Sigmoid colon (tissue), 7 donors: ENCODE data around the gene NGF. TPM values are rescaled to one million over a fixed set of nuclear protein-coding genes. Genes with fewer than 3 reads are reported as not detected.

Source experiments
- DNase-seq: peaks from one replicate; pipeline ENCODE4 v3.0.0-alpha.2; 2019
- H3K27ac ChIP-seq, 4 donors: fragments of 200-600 bp; sonication (generic); one replicate each; pipeline ENCODE4 v1.5.1; 2016 to 2019; ENCODE audit warnings: mild to moderate bottlenecking in 1 of 4
- H3K27me3 ChIP-seq, 3 donors: fragments of 200-600 bp; sonication (generic); one replicate each; pipeline ENCODE4 v1.5.1; 2019; ENCODE audit warnings: mild to moderate bottlenecking in 1 of 3
- H3K36me3 ChIP-seq, 4 donors: fragments of 200-600 bp; sonication (generic); one replicate each; pipeline ENCODE4 v1.5.1; 2016 to 2019
- H3K4me1 ChIP-seq, 4 donors: fragments of 200-600 bp; sonication (generic); one replicate each; pipeline ENCODE4 v1.5.1; 2017 to 2019
- H3K4me3 ChIP-seq, 4 donors: fragments of 200-600 bp; sonication (generic); one replicate each; pipeline ENCODE4 v1.5.1; 2017 to 2019; ENCODE audit warnings: mild to moderate bottlenecking in 2 of 4, moderate library complexity in 1 of 4
- H3K9me3 ChIP-seq, 4 donors: fragments of 200-600 bp in 3 of 4; sonication (generic) in 3 of 4; one replicate each; pipeline versions ENCODE4 v1.5.1 to v1.6.1; 2013 to 2019
- EP300 ChIP-seq, 4 donors: sonication (generic); formaldehyde crosslinking; IDR thresholded peaks; one replicate each; pipeline ENCODE4 v1.6.1; 2017; ENCODE audit warnings: antibody characterized with exemption in 4 of 4
- POLR2A ChIP-seq, 2 donors: fragments of 450-650 bp; IDR thresholded peaks; one replicate each; pipeline ENCODE4 v1.6.1; 2016; ENCODE audit warnings: antibody characterized with exemption in 2 of 2, mild to moderate bottlenecking in 2 of 2, moderate library complexity in 2 of 2
- POLR2AphosphoS5 ChIP-seq, 4 donors: sonication (generic); formaldehyde crosslinking; IDR thresholded peaks; one replicate each; pipeline ENCODE4 v1.6.1; 2017; ENCODE audit warnings: antibody characterized with exemption in 4 of 4
- WGBS, 2 donors: extraction: QIAGEN DNeasy Blood & Tissue Kit; methylation state at CpG; one replicate each; pipeline ENCODE4 v1.1.7; 2013; 5-methylcytosine and 5-hydroxymethylcytosine counted together
- intact Hi-C: fragments of 100-400 bp; cut with DNase I; formaldehyde crosslinking; loops from one replicate; pipeline ENCODE4 v1.15.1; 2023
- polyA plus RNA-seq, 3 donors: library from polyadenylated mRNA; stranded (reverse); fragments of 200-250 nt; gene quantifications; one replicate each; pipeline ENCODE4 v1.2.3, GENCODE V29; 2013
- total RNA-seq, 4 donors: library from RNA; depleted of rRNA; stranded (reverse); fragments of >200 nt; gene quantifications; one replicate each; pipeline ENCODE4 v1.1.0, GENCODE V29; 2016
- TF ChIP-seq, protein P1 (sequence below), 4 experiments: fragments of 450-650 bp in 3 of 4; fragments of 200-600 bp in 1 of 4; IDR thresholded peaks; one replicate each; pipeline ENCODE4 v1.5.1; 2016 to 2019; ENCODE audit warnings: antibody characterized with exemption in 4 of 4, mild to moderate bottlenecking in 3 of 4, moderate library complexity in 2 of 4
- donor health status: healthy with polysubstance abuse.
- donor health status: Bipolar disorder and iron deficiency.
- donor health status: healthy.

NGF gene
- total and polyA plus RNA-seq, 7 donors = 0.83 to 5.6 (median 3.9) TPM; not detected in 2

DNA sequence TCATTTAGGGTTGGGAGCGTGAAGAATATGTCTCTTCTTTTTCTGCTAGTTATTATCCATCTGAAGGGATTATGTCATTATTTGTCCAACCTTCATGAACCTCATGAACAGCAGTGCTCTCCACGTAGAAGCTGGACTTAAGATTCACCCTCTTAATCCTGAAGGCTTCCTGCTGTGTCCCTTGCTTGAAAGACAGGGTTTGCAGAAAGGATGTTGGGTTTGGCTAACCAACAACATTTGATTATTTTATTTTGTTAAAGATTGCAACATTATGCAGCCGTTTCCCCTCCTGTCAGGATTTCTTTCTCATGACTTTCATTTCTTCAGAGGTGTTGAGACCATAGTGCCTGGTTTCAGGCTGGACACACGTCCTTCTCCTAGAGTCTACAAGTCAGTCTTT, 75.2 kb downstream of the NGF start:
- 58 to 72% methylated on average over 4 of the region's 4 CpGs for WGBS, 2 donors

DNA sequence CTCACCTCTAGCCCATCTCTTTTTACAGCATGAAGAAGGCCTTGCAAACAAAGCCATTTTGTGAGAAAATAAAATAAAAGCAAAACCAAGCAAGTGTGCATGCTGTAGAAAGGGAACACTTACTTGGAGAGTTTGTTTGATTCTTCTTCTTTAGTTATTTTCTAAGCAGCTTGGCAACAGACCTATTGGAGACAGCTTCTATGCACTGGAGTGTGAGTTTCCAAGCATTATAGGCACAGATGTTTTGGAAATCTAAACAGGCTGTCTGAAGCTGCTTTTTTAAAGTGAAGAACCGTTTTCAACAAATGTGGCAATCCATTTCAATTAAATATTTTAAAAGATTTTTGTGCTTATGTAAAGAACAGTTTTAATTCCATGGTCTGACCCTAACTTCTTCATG, 76.6 kb downstream of the NGF start:
- Histone ChIP-seq H3K36me3 (no peaks in the 10 kb centered on the region), H3K4me1 (peaks cover 0 to 14% (median 7%) of the 10 kb centered on the region in 4 donors), H3K9me3 (peaks cover 0 to 9% (median 8%) of the 10 kb centered on the region in 4 donors), H3K27ac (no peak overlapping the region), H3K4me3 (no peak overlapping the region), H3K27me3 (no peaks in the 10 kb centered on the region)
- no peak for DNase-seq
- no peak for TF ChIP-seq POLR2AphosphoS5 (IDR thresholded peaks at IDR 0.05)
- TF ChIP-seq, protein P1, sequence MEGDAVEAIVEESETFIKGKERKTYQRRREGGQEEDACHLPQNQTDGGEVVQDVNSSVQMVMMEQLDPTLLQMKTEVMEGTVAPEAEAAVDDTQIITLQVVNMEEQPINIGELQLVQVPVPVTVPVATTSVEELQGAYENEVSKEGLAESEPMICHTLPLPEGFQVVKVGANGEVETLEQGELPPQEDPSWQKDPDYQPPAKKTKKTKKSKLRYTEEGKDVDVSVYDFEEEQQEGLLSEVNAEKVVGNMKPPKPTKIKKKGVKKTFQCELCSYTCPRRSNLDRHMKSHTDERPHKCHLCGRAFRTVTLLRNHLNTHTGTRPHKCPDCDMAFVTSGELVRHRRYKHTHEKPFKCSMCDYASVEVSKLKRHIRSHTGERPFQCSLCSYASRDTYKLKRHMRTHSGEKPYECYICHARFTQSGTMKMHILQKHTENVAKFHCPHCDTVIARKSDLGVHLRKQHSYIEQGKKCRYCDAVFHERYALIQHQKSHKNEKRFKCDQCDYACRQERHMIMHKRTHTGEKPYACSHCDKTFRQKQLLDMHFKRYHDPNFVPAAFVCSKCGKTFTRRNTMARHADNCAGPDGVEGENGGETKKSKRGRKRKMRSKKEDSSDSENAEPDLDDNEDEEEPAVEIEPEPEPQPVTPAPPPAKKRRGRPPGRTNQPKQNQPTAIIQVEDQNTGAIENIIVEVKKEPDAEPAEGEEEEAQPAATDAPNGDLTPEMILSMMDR (IDR thresholded peaks at IDR 0.05) = no peak
- intact Hi-C loops = no loop called here
- 60 to 75% methylated on average over 1 of the region's 1 CpG for WGBS, 2 donors

More for the DNA sequence above, 75.2 kb downstream of the NGF start:
- Histone ChIP-seq H3K4me3 (no peak overlapping the region), H3K27me3 (no peaks in the 10 kb centered on the region), H3K36me3 (no peaks in the 10 kb centered on the region), H3K9me3 (peaks cover 0 to 8% (median 7%) of the 10 kb centered on the region in 4 donors), H3K4me1 (peaks cover 0 to 14% (median 7%) of the 10 kb centered on the region in 4 donors), H3K27ac (no peak overlapping the region)
- intact Hi-C loops = no loop called here
- DNase-seq = no peak
- no peak for TF ChIP-seq POLR2A (IDR thresholded peaks at IDR 0.05)
- no peak for TF ChIP-seq POLR2AphosphoS5 (IDR thresholded peaks at IDR 0.05)
- no peak for TF ChIP-seq EP300 (IDR thresholded peaks at IDR 0.05)
- TF ChIP-seq, protein P1 (IDR thresholded peaks at IDR 0.05) = no peak

DNA sequence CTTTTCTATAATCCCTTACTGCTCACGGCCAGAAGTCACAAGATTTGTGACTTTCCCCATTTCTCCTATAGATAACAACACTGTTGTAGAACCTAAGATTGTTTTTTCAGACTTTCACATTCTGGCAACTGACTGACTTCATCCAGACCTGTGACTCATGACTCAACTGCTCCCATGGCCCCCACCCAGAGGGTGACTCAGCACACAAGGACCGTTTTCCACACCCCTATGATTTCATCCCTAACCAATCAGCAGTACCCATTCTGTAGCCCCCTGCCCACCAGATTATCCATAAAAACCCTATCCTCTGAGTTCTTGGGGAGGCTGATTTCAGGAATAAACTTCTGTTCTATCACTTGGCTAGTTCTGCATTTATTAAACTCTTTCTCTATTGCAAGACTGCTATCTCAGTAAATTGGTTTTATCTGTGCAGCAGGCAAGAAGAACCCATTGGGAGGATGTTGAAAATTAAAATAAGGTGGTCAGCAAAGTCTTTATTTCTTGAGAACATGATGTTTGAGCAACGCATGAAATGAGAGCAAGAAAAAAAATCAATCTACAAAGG, 79.7 kb downstream of the NGF start:
- H3K27ac ChIP-seq = no peak overlapping the region
- H3K4me1 ChIP-seq = peaks cover 0 to 14% (median 7%) of the 10 kb centered on the region in 4 donors
- DNase-seq = no peak
- peaks cover 0 to 9% (median 8%) of the 10 kb centered on the region in 4 donors for H3K9me3 ChIP-seq
- no peak for TF ChIP-seq EP300 (IDR thresholded peaks at IDR 0.05)
- H3K36me3 ChIP-seq = no peaks in the 10 kb centered on the region
- WGBS, 2 donors = 57 to 70% methylated on average over 3 of the region's 3 CpGs
- no peak overlapping the region for H3K4me3 ChIP-seq
- intact Hi-C loops = no loop called here
- H3K27me3 ChIP-seq = no peaks in the 10 kb centered on the region

DNA sequence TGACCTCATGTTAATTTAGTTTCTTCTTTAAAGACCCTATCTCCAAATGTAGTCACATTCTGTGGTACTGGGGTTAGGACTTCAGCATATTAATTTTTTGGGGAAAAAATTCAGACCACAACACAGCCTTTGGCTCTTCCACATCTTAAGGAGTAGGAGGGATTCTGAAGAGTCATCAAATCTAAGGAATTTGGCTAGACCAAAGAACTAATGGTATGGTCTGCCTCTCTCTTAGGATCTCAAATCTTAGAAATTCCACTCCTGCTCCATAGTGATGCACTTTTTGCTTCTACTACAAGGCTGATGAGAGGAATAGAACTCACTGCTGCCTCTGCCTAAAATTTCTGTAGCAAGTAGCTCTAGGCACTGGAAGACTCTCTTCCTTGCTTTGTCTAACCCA, 80.5 kb downstream of the NGF start:
- no peaks in the 10 kb centered on the region for H3K36me3 ChIP-seq
- no peak overlapping the region for H3K4me3 ChIP-seq
- no peak for DNase-seq
- no peaks in the 10 kb centered on the region for H3K27me3 ChIP-seq
- peaks cover 0 to 14% (median 7%) of the 10 kb centered on the region in 4 donors for H3K4me1 ChIP-seq
- TF ChIP-seq POLR2AphosphoS5 (IDR thresholded peaks at IDR 0.05) (no peak), EP300 (IDR thresholded peaks at IDR 0.05) (no peak), POLR2A (IDR thresholded peaks at IDR 0.05) (no peak)
- TF ChIP-seq, protein P1 (IDR thresholded peaks at IDR 0.05) = no peak
- peaks cover 0 to 9% (median 8%) of the 10 kb centered on the region in 4 donors for H3K9me3 ChIP-seq
- intact Hi-C loops = no loop called here
- H3K27ac ChIP-seq = no peak overlapping the region

DNA sequence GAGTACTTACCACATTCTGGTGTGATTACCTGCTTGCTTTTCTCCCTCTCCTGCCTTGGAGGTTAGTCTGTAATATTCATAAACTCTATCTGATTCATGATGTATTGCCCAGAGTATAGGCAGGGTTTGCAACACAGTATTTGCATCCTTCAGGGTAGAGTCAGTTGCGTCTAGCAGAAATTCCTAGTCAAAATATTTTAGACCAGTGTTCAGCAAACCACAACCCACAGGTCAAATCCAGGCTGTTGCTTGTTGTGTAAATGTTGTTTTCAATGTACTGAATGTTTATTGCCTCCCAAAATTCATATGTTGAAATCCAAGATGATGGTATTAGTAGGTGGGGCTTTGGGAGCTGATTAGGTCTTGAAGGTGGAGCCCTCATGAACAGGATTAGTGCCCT, 82.9 kb downstream of the NGF start:
- H3K27ac ChIP-seq = no peak overlapping the region
- no peak overlapping the region for H3K4me3 ChIP-seq
- TF ChIP-seq, protein P1 (IDR thresholded peaks at IDR 0.05) = no peak
- no peak for TF ChIP-seq EP300 (IDR thresholded peaks at IDR 0.05)
- no peak for TF ChIP-seq POLR2AphosphoS5 (IDR thresholded peaks at IDR 0.05)
- TF ChIP-seq POLR2A (IDR thresholded peaks at IDR 0.05) = no peak
- H3K4me1 ChIP-seq = peaks cover 0 to 15% (median 7%) of the 10 kb centered on the region in 4 donors
- no peak for DNase-seq
- 91 to 93% methylated on average over 1 of the region's 1 CpG for WGBS, 2 donors
- no peaks in the 10 kb centered on the region for H3K27me3 ChIP-seq
- no peaks in the 10 kb centered on the region for H3K36me3 ChIP-seq
- peaks cover 0 to 9% (median 8%) of the 10 kb centered on the region in 4 donors for H3K9me3 ChIP-seq
- intact Hi-C loops = no loop called here
